ENCODE measurements around the gene REV1.

- TF ChIP-seq CTCF (IDR thresholded peaks at IDR 0.05; ENCODE audit: low read depth, low read length), result no peak
- no peak for TF ChIP-seq EZH2phosphoT487 (IDR thresholded peaks at IDR 0.05; ENCODE audit: low read depth)
Observed at GRCh38 chr2:99473518-99474083, 16.2 kb downstream of the REV1 start.
